Activated CD4-positive, alpha-beta T cell treated with anti-CD3 and anti-CD28 coated beads, Interleukin-2, Interleukin-6, amounts not matched to agents 100 ng/mL and 50 ng/mL, durations not matched to agents 16 hours and 8 hours (primary cell): ENCODE data around the gene IFFO2.
A peak's percentile ranks its signal among the peaks of the same experiment; 100 is the strongest.

ENCODE experiments used
- DNase-seq: peaks from one replicate; pipeline ENCODE4 v3.0.0-alpha.2; 2020

Gene IFFO2

DNA sequence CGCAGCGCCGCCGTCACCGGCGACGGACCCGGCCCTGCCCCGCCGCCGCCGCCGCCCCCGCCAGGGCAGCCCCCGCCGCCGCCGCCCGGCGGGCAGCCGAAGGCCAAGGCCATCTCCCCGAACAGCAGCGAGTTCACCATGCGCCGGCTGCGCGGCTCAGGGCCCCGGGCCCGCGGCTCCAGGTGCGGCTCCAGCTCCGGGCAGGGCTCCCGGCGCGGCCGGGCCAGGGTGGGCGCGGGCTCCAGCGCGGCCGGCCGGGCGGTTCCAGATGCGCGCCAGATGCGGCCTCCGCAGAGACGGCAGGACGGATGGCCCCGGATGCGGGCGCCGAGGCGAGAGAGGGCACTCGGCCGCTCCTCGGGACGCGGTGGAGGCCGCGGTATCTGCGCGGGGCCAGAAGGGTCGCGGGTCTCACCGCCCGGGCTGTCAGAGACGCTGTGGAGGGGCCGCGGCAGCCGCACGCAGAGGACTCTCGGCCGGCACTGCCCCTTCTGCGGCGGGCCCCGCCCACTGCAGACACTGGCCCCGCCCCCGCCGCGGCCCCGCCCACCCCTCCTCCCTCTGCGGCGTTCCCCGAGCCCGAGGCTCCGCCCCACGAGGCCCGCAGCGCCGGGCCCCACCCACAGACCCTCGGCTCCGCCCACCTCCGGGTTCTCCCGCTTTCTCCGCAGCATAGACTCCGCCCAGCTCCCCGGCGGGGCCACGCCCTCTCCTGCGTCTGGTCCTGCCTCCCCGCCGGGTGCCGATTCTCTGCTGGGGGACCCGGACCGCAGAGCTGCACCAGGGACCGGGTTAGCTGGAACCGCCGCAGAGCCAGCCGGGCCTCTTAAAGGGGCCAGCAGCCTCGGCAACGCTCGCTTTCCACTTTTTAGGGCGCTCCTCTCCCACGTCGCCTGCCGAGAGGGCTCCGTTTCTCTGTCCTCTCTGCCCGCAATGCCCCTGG, at the start of gene IFFO2:
TSS of gene IFFO2 (minus strand) at position 484 of the 943 bp plus-strand sequence. CDS start at position 140, 344 bp downstream.
- DNase-seq: peak; percentile 99

DNA sequence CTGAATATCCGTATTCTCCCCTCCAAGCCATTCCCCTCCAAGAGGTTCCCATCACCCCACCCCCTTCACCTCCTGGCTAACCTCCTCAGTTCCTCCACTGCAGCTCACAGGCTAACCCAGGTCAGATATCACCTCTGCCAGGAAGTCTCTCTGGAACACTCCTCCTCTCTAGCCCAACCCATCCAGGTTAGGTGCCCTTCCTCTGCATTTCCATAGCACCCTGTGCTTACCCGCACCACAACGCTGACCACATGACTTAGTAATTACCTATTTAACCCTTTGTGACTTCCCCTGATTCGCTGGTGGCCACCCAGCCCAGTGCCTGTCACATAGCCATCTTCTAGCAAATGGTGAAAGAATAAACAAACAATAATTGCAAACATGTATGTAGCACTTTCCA, 49.5 kb upstream of the IFFO2 start:
- no peak for DNase-seq

DNA sequence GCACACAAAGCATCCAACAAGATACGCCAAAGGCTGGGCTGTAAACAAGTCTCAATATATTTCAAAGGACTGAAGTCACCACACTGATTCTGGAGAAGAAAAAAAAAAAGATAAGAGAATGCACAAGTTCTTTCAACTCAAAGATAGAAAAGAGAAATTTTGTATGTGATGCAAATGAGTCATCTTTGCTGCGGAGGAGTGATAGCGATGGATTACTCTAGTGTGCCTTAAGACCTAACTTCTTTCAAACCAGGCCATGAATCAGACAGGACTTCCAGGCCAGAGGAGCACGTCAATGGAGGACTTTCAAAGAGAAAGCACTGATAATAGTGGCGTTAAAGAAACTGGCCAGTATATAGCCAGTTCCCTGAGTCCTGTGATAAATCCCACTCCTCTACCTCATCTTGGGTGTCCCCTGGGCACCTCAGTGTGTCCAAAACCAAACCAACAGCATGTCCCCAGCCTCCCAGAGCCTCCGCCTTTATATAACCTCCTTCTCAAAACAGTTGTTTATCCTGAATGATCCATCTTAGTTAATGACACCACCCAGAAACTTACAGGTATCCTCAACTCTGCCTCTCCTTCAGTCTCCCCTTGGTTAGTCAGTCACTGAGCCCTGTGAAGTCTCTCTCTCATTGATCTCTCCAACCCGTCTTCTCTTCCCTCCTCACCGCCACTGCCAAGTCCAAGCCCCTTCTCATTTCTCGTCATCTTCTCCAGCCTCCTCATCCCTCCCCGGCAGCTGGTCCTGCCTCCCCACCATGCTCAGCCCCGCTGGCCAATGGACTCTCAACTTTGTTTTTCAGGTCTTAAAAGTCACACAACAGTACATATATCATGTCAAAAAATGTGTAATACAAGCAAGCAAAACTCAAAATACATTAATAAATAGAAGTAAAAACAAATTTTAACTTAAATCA, 47.2 kb upstream of the IFFO2 start:
- peak; percentile 18 for DNase-seq

DNA sequence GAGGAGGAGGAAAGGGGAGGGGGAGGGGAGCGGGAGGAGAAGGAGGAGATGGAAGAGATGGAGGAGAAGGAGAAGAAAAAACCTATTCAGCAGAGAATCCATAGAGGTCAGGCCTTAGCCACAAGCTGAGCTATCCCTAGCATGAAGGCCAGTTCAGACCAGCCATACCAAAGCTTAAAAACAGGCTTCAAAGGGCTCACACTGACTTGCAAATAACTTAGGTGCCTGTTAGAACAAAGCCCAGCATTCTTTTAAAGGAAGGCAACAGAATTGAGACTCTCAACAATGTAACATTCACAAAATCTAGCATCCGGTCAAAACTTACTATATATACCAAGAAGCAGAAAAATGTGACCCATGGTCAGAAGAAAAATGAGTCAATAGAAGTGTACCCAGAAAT, 43.6 kb upstream of the IFFO2 start:
- DNase-seq: no peak

DNA sequence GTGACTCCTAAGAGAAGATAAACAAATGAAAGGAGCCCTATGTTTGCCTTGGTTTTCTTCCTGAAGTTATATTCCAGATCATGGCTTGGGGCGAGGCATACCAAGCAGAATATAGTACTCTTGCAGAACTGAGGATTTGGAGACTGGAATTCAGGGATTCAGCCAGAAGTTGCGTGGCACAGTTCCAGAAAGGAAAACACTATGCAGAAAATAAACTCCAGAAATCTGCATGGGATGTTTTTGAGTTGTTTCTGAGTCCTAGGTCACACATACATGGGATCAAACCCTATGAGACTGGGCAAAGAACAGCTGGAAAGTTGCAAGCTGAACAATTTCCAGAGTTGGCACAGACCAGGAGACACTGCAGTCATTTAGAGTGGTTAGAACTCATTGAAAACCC, 42.9 kb upstream of the IFFO2 start:
- no peak for DNase-seq

DNA sequence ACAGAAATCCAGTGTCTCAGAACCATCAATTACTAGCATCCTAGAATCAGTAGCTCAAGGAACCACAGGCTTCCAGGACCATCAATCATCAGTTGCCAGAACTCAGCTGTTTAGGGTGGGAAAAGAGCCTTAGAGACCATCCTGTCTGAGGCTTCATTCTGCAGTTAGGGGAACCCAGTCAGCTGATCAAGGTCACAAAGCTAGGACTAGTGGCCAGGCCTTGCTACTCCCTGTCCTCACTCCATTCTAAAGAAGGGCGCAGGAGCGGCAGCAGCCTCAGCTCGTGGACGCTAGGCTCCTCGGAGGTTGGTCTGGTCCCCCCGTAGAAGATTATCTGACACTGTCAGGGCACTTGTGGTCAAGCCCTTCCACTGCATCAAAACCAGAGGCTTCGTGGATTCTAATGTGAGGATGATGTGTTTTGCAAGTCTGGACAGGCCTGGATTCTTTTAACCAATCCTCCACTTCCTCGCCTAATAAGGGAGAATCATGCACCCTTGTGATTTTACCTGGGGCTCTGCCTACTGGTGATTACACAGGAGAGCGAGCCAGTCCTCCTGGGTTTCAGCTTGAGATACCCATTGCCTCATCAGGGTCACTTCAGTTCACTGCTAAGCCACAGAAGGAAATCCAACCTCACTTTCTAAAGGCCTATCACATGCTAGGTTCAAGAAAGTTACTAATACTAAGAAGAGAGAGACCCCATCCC, 41.7 kb upstream of the IFFO2 start:
- no peak for DNase-seq

DNA sequence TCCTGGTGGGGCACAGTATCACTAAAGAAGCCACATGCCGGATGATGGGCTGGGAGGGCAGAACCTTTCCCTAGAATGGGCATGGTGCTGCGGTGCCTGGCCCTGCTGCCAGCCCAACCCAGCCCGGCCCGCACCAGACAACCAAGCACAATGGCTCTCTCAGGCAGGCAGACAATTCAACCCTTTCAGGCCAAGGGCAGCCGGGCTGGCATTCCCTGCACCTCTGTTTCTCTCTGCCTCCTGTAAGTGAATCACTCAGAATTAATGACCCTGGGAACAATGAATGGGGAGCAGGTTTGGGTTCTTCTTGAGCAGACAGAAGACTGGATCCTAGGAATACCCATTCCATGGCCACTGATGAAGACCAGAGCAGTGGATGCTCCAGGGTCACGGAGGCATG, 41.0 kb upstream of the IFFO2 start:
- no peak for DNase-seq

DNA sequence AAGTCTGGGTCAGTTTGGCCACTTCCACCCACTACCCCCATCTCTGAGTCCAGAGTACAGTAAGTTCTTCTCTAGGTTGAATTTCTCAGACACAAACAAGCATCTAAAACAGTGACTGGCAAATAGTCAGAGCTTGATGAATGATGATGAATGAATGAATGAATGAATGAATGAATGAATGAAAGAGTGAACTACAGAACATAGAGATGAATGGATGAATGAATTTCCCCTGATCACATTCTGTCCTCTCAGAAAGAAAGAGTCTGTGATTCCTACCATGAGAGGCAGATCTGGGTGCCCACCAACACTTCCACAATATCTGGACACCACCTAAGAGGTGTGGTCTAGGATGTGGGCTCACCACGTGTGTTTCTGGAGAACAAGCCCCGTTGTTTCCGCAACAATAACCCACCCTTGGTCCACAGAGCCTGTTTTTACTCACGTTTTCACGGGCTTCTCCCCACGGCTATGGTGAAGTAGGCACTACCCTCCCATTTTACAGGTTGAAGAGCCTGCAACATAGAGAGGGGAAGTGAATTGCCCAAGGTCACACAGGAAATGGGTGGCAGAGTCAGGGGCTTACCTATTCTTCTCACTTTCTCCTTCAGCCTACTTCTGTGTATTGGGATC, 40.2 kb upstream of the IFFO2 start:
- DNase-seq: no peak

DNA sequence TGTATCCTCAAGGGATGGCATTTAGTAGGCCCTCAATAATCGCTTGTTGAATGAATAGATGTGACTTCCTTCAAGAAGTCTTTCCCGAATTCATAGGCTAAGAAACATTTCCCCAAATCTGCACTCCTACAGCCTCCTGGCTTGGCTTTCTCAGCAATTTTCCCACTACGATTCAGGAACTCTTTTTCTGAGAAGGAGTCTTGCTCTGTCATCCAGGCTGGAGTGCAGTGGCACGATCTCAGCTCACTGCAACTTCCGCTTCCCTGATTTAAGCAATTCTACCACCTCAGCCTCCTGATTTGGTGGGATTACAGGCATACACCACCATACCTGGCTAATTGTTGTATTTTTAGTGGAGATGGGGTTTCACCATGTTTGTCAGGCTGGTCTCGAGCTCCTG, 37.9 kb upstream of the IFFO2 start:
- DNase-seq: no peak

DNA sequence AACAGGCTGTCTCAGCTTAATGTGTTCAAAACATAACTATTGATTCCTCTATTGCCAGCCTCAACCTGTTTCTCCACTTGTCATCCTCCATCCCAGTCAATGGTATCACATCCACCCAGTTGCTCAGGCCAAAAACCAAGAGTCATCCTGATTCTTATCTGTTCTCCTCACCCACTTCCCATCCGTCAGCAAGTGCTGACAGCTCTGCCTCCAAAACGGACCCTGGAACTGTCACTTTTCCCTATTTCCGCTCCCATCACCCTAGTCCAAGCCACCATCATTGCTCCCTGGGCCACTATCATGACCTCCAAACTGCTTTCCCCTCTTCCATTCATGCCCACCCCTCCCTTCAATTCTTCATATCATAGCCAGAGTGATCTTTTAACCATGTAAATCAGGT, 36.2 kb upstream of the IFFO2 start:
- no peak for DNase-seq

DNA sequence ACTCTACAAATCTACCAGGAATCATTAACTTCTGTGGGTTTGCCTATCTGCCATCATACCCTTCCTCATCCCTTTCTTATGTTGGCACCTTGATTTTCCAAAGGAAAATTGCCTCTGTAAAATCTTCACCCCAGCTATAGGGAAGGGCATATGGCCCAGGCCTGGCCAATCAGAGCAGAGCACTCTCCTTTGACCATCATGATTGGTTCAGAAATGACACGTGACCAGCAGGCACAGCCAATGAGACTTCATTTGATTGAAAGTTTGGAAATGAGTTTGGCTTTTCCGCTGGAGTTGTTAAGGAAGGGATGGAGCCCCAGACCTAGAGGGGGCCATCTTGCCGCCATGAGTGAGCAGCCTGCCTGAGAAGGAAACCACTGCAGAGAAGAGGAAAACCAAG, 35.1 kb upstream of the IFFO2 start:
- DNase-seq: no peak

DNA sequence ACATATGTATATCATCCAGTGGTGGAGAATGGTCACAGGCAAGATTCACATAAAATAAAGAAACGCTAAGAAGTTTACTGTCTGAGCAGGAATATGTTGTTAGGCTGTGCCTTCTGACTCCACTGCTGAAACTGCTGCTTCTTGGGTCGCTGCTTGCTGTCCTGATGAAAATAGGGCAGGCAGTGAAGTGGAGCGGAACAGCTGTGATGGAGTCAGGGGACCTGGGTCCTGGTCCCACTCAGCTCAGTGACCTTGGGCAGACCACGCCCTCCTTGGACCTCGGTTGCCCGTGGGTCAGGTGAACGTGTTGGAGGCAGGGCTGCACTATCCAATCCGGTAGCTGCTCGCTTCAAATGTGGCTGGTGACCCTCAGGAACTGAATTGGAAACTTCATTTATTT, 33.4 kb upstream of the IFFO2 start:
- DNase-seq: no peak

DNA sequence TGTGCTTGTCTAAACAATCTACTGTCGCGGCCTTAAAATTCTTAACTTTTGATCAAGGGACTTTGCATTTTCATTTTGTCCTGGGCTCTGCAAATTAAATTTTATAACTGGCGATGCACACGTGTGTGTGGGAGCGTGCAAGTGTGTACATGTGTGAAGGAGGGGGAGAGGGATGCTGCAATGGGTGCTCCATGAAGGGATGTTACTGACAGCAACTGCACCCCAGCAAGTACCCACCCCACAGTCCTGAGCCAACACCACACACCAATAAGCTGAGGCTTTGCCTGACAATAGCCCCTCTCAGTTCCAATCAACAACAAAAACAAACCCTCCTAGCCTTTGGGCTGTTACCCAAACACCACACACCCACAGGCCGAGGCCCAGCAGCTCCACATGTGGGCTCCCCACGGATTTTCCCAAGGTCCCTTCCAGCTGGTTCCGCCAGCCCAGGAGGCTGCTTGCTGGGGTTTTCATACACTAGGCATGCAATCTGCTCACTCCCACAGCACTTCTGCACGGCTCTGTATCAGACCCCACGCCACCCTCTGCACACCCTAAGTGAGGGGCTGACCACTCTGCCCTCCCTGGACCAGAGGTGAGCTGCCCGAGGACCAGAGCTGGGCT, 32.8 kb upstream of the IFFO2 start:
- DNase-seq: no peak

DNA sequence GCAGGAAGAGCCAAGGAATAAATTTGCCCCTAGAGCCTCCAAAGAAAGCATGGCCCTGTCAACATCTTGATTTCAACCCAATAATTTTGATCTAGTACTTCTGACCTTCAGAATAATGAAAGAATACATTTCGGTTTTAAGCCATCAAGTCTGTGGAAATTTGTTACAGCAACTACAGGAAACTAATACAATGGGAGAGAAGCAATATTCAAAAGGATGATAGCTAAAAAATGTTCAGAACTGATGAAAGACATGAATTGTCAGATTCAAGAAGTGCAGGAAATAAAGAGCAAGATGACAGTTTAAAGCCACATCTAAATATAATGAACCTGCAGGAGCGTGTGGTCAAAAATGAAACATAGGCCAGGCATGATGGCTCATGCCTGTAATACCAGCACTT, 24.8 kb upstream of the IFFO2 start:
- DNase-seq: no peak

DNA sequence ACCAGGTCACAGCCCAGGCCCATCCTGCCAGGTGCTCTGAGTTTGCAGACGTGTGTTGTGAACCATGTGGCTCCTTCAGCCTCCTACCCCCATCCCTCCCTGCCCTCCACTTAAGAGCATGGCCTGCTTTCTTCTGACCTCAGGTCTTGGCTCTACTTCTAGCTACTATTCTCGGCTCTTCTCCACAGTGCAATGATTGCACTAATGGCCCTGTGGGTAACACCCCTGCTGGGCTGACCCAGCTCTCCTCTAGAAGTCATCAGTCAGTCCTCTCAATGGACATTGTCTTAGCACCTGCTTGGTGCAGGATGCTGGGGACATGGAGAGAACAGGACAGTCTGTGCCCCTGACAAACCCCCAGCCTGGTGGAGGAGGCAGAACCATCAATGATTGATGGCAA, 22.2 kb upstream of the IFFO2 start:
- DNase-seq: no peak

DNA sequence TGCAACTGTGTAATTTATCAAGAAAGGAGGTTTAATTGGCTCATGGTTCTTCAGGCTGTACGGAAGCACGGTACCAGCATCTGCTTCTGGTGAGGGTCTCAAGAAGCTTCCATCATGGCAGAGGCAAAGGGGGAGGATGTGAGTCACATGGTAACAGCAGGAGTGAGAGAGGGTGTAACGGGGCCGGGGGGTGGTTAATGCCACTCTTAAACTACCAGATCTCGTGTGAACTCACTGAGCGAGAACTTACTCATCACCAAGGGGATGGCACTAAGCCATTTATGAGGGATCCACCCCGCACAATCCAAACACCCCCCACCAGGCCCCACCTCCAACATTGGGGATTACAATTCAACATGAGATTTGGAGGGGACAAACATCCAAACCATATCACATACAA, 21.0 kb upstream of the IFFO2 start:
- DNase-seq: no peak

DNA sequence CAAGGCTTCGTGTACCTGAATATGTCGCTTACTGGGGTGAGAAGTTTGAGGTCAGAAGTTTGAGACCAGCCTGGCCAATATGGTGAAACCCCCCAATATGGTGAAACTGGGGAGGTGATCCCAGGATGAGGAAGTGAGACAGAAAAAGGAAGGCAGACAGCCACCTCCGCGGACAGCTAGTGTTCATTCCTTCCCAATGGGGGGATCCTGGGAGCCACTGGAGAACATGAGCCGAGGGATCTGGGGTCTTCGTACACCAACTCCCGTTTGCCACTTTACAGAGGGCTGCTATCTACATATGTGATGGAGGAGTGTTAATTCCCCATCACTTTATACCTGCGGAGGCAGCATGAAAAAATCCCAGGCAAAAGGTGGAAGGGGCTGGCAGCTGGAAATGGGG, 19.6 kb upstream of the IFFO2 start:
- DNase-seq: no peak

DNA sequence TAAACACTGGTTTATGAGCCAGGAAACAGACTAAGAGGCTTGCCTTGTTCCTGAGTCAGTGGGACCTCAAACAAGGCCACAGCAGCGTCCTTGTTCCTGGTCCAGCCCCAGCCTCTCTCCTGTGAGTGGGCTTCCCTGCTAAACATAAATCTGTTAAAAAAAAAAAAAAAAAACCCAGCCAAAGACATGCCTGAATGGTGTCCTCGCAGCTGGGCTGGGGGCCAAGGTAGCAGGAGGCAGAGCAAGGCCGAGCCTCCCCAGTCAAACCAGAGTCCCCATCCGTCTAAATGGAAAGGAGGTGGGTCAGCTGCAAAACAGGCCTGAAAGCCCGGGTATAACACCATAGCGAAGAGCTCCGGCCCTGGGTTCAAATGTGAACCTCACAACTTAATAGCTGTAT, 18.1 kb upstream of the IFFO2 start:
- no peak for DNase-seq

DNA sequence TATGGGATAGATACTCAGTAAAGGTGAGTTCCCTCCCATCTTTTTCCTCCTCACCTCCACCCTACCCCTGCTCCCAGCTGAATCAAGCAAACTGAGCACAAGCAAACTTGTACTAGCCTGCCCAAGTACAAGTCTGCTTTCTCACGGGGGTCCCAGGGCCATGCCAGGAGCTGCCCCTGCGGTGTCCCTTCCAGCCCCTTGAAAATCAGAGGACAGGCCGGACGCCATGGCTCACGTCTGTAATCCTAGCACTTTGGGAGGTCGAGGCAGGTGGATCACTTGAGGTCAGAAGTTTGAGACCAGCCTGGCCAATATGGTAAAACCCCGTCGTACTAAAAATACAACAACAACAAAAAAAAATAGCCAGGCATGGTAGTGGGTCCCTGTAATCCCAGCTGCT, 17.5 kb upstream of the IFFO2 start:
- DNase-seq: no peak

DNA sequence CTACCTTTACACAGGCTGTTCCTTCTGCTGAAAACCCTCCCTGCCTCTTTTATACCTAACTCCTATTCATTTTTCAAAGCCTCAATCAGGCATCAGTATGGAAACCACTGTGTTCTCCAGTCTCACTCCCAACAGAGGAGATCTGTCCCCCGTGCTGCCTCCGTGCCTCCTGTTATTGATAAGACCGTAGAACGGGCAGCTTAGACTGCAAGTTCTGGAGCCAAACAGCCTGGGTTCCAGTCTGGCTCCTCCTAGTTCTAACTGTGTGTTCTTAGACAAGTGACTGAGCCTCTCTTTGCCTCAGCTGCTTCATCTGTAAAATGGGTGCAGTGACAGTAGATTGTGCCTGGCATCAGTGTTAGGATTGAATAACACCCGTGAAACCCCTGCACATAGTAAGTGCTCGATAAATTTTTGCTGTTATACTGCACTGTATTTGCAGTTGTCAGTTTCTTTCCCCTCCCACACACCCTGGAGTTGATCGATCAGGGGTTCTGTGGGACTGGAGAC, 17.0 kb upstream of the IFFO2 start:
- DNase-seq: no peak

DNA sequence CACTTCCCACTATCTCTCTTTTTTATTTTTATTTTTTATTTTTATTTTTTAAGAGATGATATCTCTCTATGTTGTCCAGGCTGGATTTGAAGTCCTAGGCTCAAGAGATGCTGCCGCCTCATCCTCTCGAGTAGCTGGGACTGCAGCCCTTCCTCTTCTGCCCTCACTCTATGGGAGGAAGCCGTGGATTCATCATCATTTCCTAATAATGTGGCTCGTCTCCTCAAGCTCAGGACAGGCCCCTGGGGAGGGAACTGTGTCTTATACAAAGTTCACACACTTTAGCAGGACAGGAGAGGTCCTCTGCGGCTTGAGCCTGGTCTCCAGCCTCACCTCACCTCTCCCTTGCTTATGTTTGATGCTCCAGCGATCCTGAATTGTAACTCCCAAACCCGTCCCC, 16.5 kb upstream of the IFFO2 start:
- no peak for DNase-seq

DNA sequence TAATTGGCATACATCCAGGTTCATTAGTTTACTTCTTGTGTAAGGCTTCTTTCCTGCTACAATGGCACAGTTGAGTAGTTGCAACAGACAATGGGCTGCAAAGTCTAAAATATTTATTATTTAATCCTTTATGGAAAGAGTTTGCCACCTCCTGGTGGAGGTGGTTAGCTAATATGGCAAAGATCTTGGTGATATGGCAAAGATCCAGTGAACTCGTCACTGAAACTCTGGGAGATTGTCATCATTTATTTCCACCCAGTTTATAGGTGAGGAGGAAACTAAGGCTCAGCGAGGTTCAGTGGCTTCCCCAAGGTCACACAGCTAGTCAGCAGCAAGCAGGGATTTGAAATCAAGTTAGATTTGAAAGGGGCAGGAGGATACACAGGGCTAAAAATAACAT, 16.1 kb upstream of the IFFO2 start:
- no peak for DNase-seq
